ENCODE measurements around the gene PDE5A.

The PDE5A gene

GRCh38 chr4:119480331-119480730 is 148.3 kb downstream of the PDE5A start:
- no peaks in the 10 kb centered on the region for H3K79me2 ChIP-seq (ENCODE audit: control insufficient read depth, low read length)
- H3K4me2 ChIP-seq (ENCODE audit: low read length), result no peak overlapping the region
- H3K4me3 ChIP-seq (ENCODE audit: low read length), result no peak overlapping the region
- no peaks in the 10 kb centered on the region for H3K27me3 ChIP-seq (ENCODE audit: control insufficient read depth, low read length)
- no peak for TF ChIP-seq CTCF (IDR thresholded peaks at IDR 0.05; ENCODE audit: low read depth, low read length, poor library complexity, severe bottlenecking)
- no peak for TF ChIP-seq EZH2phosphoT487 (IDR thresholded peaks at IDR 0.05; ENCODE audit: borderline replicate concordance, low read length)
- H3K9me2 ChIP-seq (replicated peaks; ENCODE audit: control insufficient read depth, low read length), result no peaks in the 10 kb centered on the region
- no peaks in the 10 kb centered on the region for H3F3A ChIP-seq (ENCODE audit: control insufficient read depth, insufficient read depth)
- peaks cover 3% of the 10 kb centered on the region; the same call in 1 of the 2 replicates for H3K9me3 ChIP-seq (ENCODE audit: control insufficient read depth, insufficient read depth, low read length)
- no peaks in the 10 kb centered on the region for H4K20me1 ChIP-seq (ENCODE audit: control insufficient read depth, insufficient read depth, low read depth, low read length)
- H3K27ac ChIP-seq (ENCODE audit: low read depth, low read length), result no peak overlapping the region
- peaks cover 41% of the 10 kb centered on the region for H3K36me3 ChIP-seq (ENCODE audit: control insufficient read depth, low read length)
- H3K4me1 ChIP-seq (ENCODE audit: control insufficient read depth, low read length), result no peaks in the 10 kb centered on the region

- H3K27me3 ChIP-seq (ENCODE audit: control insufficient read depth, low read length), result no peaks in the 10 kb centered on the region
- H3F3A ChIP-seq (ENCODE audit: control insufficient read depth, insufficient read depth), result no peaks in the 10 kb centered on the region
- H3K36me3 ChIP-seq (ENCODE audit: control insufficient read depth, low read length), result peaks cover 43% of the 10 kb centered on the region
- no peaks in the 10 kb centered on the region for H3K4me1 ChIP-seq (ENCODE audit: control insufficient read depth, low read length)
- H3K27ac ChIP-seq (ENCODE audit: low read depth, low read length), result no peak overlapping the region
- H3K9me3 ChIP-seq (ENCODE audit: control insufficient read depth, insufficient read depth, low read length), result peaks cover 3% of the 10 kb centered on the region; the same call in 1 of the 2 replicates
- H3K9me2 ChIP-seq (replicated peaks; ENCODE audit: control insufficient read depth, low read length), result no peaks in the 10 kb centered on the region
- H3K4me2 ChIP-seq (ENCODE audit: low read length), result no peak overlapping the region
- no peak for TF ChIP-seq EZH2phosphoT487 (IDR thresholded peaks at IDR 0.05; ENCODE audit: borderline replicate concordance, low read length)
- no peak for TF ChIP-seq CTCF (IDR thresholded peaks at IDR 0.05; ENCODE audit: low read depth, low read length, poor library complexity, severe bottlenecking)
- H4K20me1 ChIP-seq (ENCODE audit: control insufficient read depth, insufficient read depth, low read depth, low read length), result no peaks in the 10 kb centered on the region
- H3K79me2 ChIP-seq (ENCODE audit: control insufficient read depth, low read length), result no peaks in the 10 kb centered on the region
- H3K4me3 ChIP-seq (ENCODE audit: low read length), result no peak overlapping the region
Measured at GRCh38 chr4:119479835-119480234, 148.8 kb downstream of the PDE5A start.

- peaks cover 47% of the 10 kb centered on the region for H3K36me3 ChIP-seq (ENCODE audit: control insufficient read depth, low read length)
- TF ChIP-seq CTCF (IDR thresholded peaks at IDR 0.05; ENCODE audit: low read depth, low read length, poor library complexity, severe bottlenecking) (no peak), EZH2phosphoT487 (IDR thresholded peaks at IDR 0.05; ENCODE audit: borderline replicate concordance, low read length) (no peak)
Measured at GRCh38 chr4:119479180-119479808, 149.3 kb downstream of the PDE5A start.

More at GRCh38 chr4:119479180-119479808, 149.3 kb downstream of the PDE5A start:
- Histone ChIP-seq H3K27ac (ENCODE audit: low read depth, low read length) (no peak overlapping the region), H3K9me2 (replicated peaks; ENCODE audit: control insufficient read depth, low read length) (no peaks in the 10 kb centered on the region), H3K4me1 (ENCODE audit: control insufficient read depth, low read length) (no peaks in the 10 kb centered on the region), H3K9me3 (ENCODE audit: control insufficient read depth, insufficient read depth, low read length) (peaks cover 3% of the 10 kb centered on the region; the same call in 1 of the 2 replicates), H3K4me3 (ENCODE audit: low read length) (no peak overlapping the region), H3K79me2 (ENCODE audit: control insufficient read depth, low read length) (no peaks in the 10 kb centered on the region), H4K20me1 (ENCODE audit: control insufficient read depth, insufficient read depth, low read depth, low read length) (no peaks in the 10 kb centered on the region), H3K4me2 (ENCODE audit: low read length) (no peak overlapping the region), H3F3A (ENCODE audit: control insufficient read depth, insufficient read depth) (no peaks in the 10 kb centered on the region), H3K27me3 (ENCODE audit: control insufficient read depth, low read length) (no peaks in the 10 kb centered on the region)
